Activated gamma-delta T cell treated with Interleukin-2 at 50 U/mL for 16 hours (primary cell): ENCODE results near the gene PLXDC2.

ENCODE experiments used
- DNase-seq: peaks from one replicate; pipeline ENCODE4 v3.0.0-alpha.2; 2020

The PLXDC2 gene

GRCh38 chr10:19915816-19916215 is 99.6 kb downstream of the PLXDC2 start:
- no peak for DNase-seq

GRCh38 chr10:19917751-19918478 is 101.7 kb downstream of the PLXDC2 start:
- no peak for DNase-seq

GRCh38 chr10:19918794-19919193 is 102.6 kb downstream of the PLXDC2 start:
- no peak for DNase-seq

GRCh38 chr10:19919671-19920070 is 103.4 kb downstream of the PLXDC2 start:
- DNase-seq: no peak

GRCh38 chr10:19920075-19920726 is 104.0 kb downstream of the PLXDC2 start:
- no peak for DNase-seq

GRCh38 chr10:19921300-19922140 is 105.3 kb downstream of the PLXDC2 start:
- no peak for DNase-seq

GRCh38 chr10:19922236-19922963 is 106.2 kb downstream of the PLXDC2 start:
- DNase-seq: no peak

- DNase-seq: no peak
Measured at GRCh38 chr10:19925064-19925463, 108.8 kb downstream of the PLXDC2 start.

GRCh38 chr10:19928936-19929335 is 112.7 kb downstream of the PLXDC2 start:
- DNase-seq: no peak

GRCh38 chr10:19929506-19930140 is 113.4 kb downstream of the PLXDC2 start:
- no peak for DNase-seq

- DNase-seq: no peak
Measured at GRCh38 chr10:19930936-19931893, 115.0 kb downstream of the PLXDC2 start.

- no peak for DNase-seq
Measured at GRCh38 chr10:19931894-19932590, 115.8 kb downstream of the PLXDC2 start.

- DNase-seq: no peak
Measured at GRCh38 chr10:19932806-19933371, 116.7 kb downstream of the PLXDC2 start.

GRCh38 chr10:19933772-19934171 is 117.5 kb downstream of the PLXDC2 start:
- no peak for DNase-seq

GRCh38 chr10:19935176-19935575 is 118.9 kb downstream of the PLXDC2 start:
- DNase-seq: no peak

GRCh38 chr10:19936289-19936688 is 120.1 kb downstream of the PLXDC2 start:
- DNase-seq: no peak

GRCh38 chr10:19937989-19938388 is 121.8 kb downstream of the PLXDC2 start:
- no peak for DNase-seq

GRCh38 chr10:19941206-19941880 is 125.1 kb downstream of the PLXDC2 start:
- no peak for DNase-seq

GRCh38 chr10:19944911-19945663 is 128.9 kb downstream of the PLXDC2 start:
- no peak for DNase-seq
